ENCODE results near the gene AFF2.

DNA sequence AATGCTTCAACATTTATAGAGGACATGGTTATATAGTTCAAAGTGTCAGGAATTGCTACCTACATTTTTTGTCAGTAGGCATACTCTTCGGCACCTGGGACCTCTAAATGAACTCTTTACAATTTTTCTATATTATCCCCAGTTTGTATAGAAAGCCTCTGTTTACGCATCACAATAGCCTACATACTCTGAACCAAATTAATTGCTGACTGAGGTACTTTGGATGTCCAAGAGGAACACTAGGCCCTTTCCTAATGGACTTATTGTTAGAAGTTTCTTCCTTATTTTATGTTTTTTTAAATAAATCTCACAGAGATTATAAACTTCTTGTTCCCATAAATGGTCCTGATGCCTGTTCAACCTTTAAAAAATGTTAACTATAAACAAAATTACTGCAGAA lies 8.4 kb upstream of the AFF2 start:
- TF ChIP-seq ZNF274 (IDR thresholded peaks at IDR 0.05; ENCODE audit: low read depth, low read length) (no peak), YY1 (IDR thresholded peaks at IDR 0.05; ENCODE audit: insufficient read depth, insufficient read length) (no peak), SUZ12 (IDR thresholded peaks at IDR 0.05; ENCODE audit: extremely low read depth, insufficient read depth, insufficient read length) (no peak)

Measured in NT2/D1 (cell line).